HG03025 (cell line): Measurements from ENCODE around the gene GOLGA6L4.
A peak's percentile ranks its signal among the peaks of the same experiment; 100 is the strongest.
"Not testable (repeated sequence)": the region's sequence is repeated elsewhere in the genome, so short reads cannot be mapped to it uniquely, and the experiment has no call there.

Source experiments
- ATAC-seq: cut with Tn5 transposase; IDR thresholded peaks from one replicate; pipeline ENCODE4 v1.9.1; 2021; ENCODE audit warnings: mild to moderate bottlenecking, moderate library complexity; ENCODE audit not compliant: unreplicated experiment, low FRiP score

The GOLGA6L4 gene

GRCh38 chr15:84235573-84235972 lies at the start of gene GOLGA6L4:
Gene GOLGA6L4, plus strand, starts transcription at chr15:84235773. Its CDS starts 62 bp downstream, at chr15:84235835.
- ATAC-seq: not testable (repeated sequence)

- ATAC-seq: not testable (repeated sequence)
These were observed 42.6 kb upstream of the GOLGA6L4 start for GRCh38 chr15:84192982-84193381.

GRCh38 chr15:84195603-84196002 lies 40.0 kb upstream of the GOLGA6L4 start:
- ATAC-seq: peak; percentile 66

GRCh38 chr15:84196530-84197188 lies 38.9 kb upstream of the GOLGA6L4 start:
- not testable (repeated sequence) for ATAC-seq

GRCh38 chr15:84199865-84200264 lies 35.7 kb upstream of the GOLGA6L4 start:
- not testable (repeated sequence) for ATAC-seq

- ATAC-seq: not testable (repeated sequence)
These were observed 10.9 kb downstream of the GOLGA6L4 start for GRCh38 chr15:84246441-84246840.
